Erythroblast (primary cell): ENCODE results near the gene PELI3.

Source experiments
- GATA1 ChIP-seq: IDR thresholded peaks from 2 replicates; pipeline ENCODE4 v1.6.1; 2011; ENCODE audit warnings: low read depth, mild to moderate bottlenecking, control low read depth, low read length, moderate library complexity
- POLR2A ChIP-seq: IDR thresholded peaks from 2 replicates; pipeline ENCODE4 v1.6.1; 2011; ENCODE audit warnings: mild to moderate bottlenecking, low read length

DNA sequence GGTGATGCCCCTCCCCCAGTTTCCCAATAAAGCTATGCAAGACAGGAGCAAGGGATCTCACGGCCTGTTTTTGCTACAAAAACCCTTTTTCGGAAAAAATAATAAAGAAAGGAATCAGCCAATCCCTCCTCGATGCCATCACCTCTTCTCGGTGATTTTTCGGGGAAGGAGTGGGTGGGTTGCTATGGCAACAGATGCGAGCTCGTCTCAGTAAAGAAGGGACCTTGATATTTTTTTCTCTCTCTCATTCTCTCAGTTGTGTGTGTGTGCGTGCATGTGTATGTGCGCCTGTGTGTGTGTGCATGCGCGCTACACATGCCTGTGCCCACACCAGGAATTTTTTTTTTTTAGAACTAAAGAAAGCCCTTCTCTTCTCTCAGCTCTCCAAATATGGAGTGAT lies 49.7 kb upstream of the PELI3 start:
- no peak for TF ChIP-seq POLR2A
- no peak for TF ChIP-seq GATA1
